Neural progenitor cell (in vitro differentiated cells): Measurements from ENCODE around the gene NAP1L4.

Source experiments
- EZH2 ChIP-seq: fragments of 200-600 bp; sonication (generic); IDR thresholded peaks from 2 replicates; pipeline ENCODE4 v1.6.1; 2017; ENCODE audit warnings: antibody characterized with exemption, mild to moderate bottlenecking, moderate library complexity
- EZH2phosphoT487 ChIP-seq: fragments of 200-600 bp; sonication (generic); IDR thresholded peaks from 2 replicates; pipeline ENCODE4 v1.6.1; 2017; ENCODE audit warnings: antibody characterized with exemption
- TF ChIP-seq, protein P1 (sequence below): fragments of 200-600 bp; sonication (generic); IDR thresholded peaks from 2 replicates; pipeline ENCODE4 v1.5.1; 2017; ENCODE audit warnings: antibody characterized with exemption, mild to moderate bottlenecking

DNA sequence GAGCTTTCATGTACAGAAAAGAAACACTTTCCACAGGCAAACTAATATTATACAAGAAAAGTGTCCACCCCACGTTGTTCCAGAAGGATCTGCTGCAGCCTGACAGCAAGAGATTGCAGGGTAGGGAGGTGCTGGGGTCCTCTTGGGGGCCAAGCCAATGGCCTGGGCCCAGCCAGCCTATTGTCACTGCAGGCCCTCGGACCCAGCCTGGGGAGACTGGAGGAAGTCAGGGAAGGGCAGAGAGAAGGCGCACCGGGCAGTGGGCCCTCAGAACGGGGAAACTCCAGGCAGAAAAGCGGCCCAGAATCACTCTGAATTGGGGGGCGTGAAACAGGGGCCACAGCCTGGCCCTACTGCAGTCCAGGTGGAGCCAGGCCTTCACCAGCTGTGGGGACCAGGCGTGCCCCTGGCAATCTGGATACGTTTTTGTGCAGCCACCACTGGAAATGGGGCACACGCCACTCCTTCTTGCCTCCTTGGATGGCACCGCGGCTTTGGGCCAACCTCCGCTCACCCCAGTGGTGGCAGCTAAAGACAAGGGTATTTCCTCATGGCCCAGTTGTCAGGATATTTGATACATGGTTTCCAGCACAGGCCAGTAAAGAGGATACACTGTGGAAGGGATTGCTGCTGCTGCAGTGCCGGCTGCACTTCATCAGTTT, 3.9 kb upstream of the NAP1L4 start:
- TF ChIP-seq, protein P1, sequence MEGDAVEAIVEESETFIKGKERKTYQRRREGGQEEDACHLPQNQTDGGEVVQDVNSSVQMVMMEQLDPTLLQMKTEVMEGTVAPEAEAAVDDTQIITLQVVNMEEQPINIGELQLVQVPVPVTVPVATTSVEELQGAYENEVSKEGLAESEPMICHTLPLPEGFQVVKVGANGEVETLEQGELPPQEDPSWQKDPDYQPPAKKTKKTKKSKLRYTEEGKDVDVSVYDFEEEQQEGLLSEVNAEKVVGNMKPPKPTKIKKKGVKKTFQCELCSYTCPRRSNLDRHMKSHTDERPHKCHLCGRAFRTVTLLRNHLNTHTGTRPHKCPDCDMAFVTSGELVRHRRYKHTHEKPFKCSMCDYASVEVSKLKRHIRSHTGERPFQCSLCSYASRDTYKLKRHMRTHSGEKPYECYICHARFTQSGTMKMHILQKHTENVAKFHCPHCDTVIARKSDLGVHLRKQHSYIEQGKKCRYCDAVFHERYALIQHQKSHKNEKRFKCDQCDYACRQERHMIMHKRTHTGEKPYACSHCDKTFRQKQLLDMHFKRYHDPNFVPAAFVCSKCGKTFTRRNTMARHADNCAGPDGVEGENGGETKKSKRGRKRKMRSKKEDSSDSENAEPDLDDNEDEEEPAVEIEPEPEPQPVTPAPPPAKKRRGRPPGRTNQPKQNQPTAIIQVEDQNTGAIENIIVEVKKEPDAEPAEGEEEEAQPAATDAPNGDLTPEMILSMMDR: no peak
- TF ChIP-seq EZH2 (no peak), EZH2phosphoT487 (no peak)
